OCI-LY3 (cell line): ENCODE measurements around the gene ATF4.

Experiments used
- H2AFZ ChIP-seq: fragments of 200-600, 300-600 bp; shearing (Covaris generic); 2 replicates; pipeline ENCODE4 v1.6.0; 2014; ENCODE audit warnings: antibody characterized with exemption, low read depth, low read length
- H3K27ac ChIP-seq: fragments of 200-600, 300-600 bp; sonication (generic); 2 replicates; pipeline ENCODE4 v1.5.1; 2014; ENCODE audit warnings: mild to moderate bottlenecking, low read length, moderate library complexity, mixed read lengths
- H3K27me3 ChIP-seq: fragments of 200-600, 300-600 bp; sonication (generic); 2 replicates; pipeline ENCODE4 v1.6.1; 2014; ENCODE audit warnings: low read depth, low read length, mixed read lengths
- H3K36me3 ChIP-seq: fragments of 200-600, 300-600 bp; sonication (generic); replicated peaks from 2 replicates; pipeline ENCODE3; 2014; ENCODE audit warnings: low read depth, low read length, mixed read lengths
- H3K4me1 ChIP-seq: fragments of 300-600, 200-600 bp; sonication (generic); 2 replicates; pipeline ENCODE4 v1.6.1; 2014; ENCODE audit warnings: low read length, mixed read lengths
- H3K4me2 ChIP-seq: fragments of 200-600, 300-600 bp; sonication (generic); 2 replicates; pipeline ENCODE4 v1.6.1; 2014; ENCODE audit warnings: low read length, mixed read lengths
- H3K4me3 ChIP-seq: fragments of 300-600, 200-600 bp; sonication (generic); 2 replicates; pipeline ENCODE4 v1.5.1; 2014; ENCODE audit warnings: antibody characterized with exemption, mild to moderate bottlenecking, low read length, moderate library complexity
- H3K79me2 ChIP-seq: fragments of 300-600, 200-600 bp; shearing (Covaris generic); 2 replicates; pipeline ENCODE4 v1.6.1; 2014; ENCODE audit warnings: mild to moderate bottlenecking, low read length, mixed read lengths
- H3K9ac ChIP-seq: fragments of 300-600, 200-600 bp; shearing (Covaris generic); 2 replicates; pipeline ENCODE4 v1.6.0; 2014; ENCODE audit warnings: mild to moderate bottlenecking, low read length, moderate library complexity
- H3K9me3 ChIP-seq: fragments of 200-600, 300-600 bp; shearing (Covaris generic); 2 replicates; pipeline ENCODE4 v1.6.1; 2014; ENCODE audit warnings: low read length, mixed read lengths; ENCODE audit not compliant: insufficient read depth
- H4K20me1 ChIP-seq: fragments of 200-600, 300-600 bp; sonication (generic); 2 replicates; pipeline ENCODE4 v1.6.1; 2016; ENCODE audit warnings: low read length, mixed read lengths; ENCODE audit not compliant: insufficient read depth
- CTCF ChIP-seq: fragments of 200-600, 300-600 bp; sonication (generic); IDR thresholded peaks from 2 replicates; pipeline ENCODE4 v1.5.1; 2014; ENCODE audit warnings: antibody characterized with exemption, low read length, low read depth
- EZH2phosphoT487 ChIP-seq: fragments of 200-600 bp; shearing (Covaris generic); IDR thresholded peaks from 2 replicates; pipeline ENCODE4 v1.6.1; 2018; ENCODE audit warnings: antibody characterized with exemption, mixed run types, low read depth

Gene ATF4

GRCh38 chr22:39497429-39497828, 22.9 kb upstream of the ATF4 start:
- Histone ChIP-seq H3K27ac (no peak overlapping the region), H3K27me3 (no peaks in the 10 kb centered on the region), H4K20me1 (peaks cover 5% of the 10 kb centered on the region; the same call in 1 of the 2 replicates), H3K4me2 (no peak overlapping the region), H3K36me3 (no peaks in the 10 kb centered on the region), H3K9ac (no peak overlapping the region), H3K79me2 (peaks cover 3% of the 10 kb centered on the region), H3K9me3 (no peaks in the 10 kb centered on the region), H2AFZ (no peak overlapping the region), H3K4me1 (peaks cover 17% of the 10 kb centered on the region), H3K4me3 (no peak overlapping the region)
- TF ChIP-seq CTCF (no peak), EZH2phosphoT487 (no peak)

DNA sequence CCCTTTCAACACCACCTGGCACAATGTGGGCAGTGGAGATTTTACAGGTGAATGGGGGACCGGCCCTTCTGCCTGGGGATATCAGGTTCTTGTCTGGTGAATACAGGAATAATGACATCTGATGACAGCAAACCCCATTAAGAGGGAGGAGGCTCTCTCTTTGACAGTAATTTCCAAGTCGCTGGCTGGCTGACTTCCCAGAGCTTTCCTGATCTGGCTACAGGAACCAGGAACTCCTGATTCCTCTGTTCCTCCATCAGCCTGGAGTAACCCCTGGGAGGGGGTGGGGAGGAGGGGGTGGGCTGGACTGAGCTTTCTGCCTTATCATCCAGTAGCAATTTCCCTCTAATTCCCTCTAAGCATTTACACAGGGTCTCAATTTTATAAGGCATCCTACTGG, 22.0 kb upstream of the ATF4 start:
- H3K4me2 ChIP-seq: no peak overlapping the region
- no peaks in the 10 kb centered on the region for H3K27me3 ChIP-seq
- TF ChIP-seq CTCF (no peak), EZH2phosphoT487 (no peak)
- H2AFZ ChIP-seq: no peak overlapping the region
- no peaks in the 10 kb centered on the region for H3K36me3 ChIP-seq
- H3K9me3 ChIP-seq: no peaks in the 10 kb centered on the region
- H3K4me1 ChIP-seq: peaks cover 20% of the 10 kb centered on the region
- no peak overlapping the region for H3K9ac ChIP-seq
- no peak overlapping the region for H3K4me3 ChIP-seq
- no peak overlapping the region for H3K27ac ChIP-seq
- no peaks in the 10 kb centered on the region for H4K20me1 ChIP-seq
- peaks cover 12% of the 10 kb centered on the region for H3K79me2 ChIP-seq

DNA sequence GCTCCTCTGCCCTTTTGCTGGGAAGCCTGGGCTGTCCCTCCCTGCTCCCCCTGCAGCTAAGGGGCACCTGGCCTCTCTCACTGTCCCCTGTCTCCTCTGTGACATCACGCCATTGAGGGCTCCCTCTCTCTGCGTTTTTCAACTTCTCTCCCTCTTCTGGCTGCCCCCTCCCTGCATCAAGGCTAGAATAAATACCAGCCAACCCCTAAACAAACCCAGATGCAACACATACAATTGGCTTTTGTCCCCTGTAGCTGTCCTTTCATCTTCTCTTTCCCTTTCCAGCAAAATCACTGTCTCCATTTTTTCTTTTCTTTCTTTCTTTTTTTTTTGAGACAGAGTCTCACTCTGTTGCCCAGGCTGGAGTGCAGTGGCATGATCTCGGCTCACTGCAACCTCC, 21.6 kb upstream of the ATF4 start:
- Histone ChIP-seq H3K27me3 (no peaks in the 10 kb centered on the region), H3K4me1 (peaks cover 24% of the 10 kb centered on the region), H3K27ac (no peak overlapping the region), H4K20me1 (no peaks in the 10 kb centered on the region), H3K4me3 (no peak overlapping the region), H3K79me2 (peaks cover 17% of the 10 kb centered on the region), H2AFZ (no peak overlapping the region), H3K36me3 (no peaks in the 10 kb centered on the region), H3K4me2 (no peak overlapping the region), H3K9ac (no peak overlapping the region), H3K9me3 (no peaks in the 10 kb centered on the region)
- no peak for TF ChIP-seq EZH2phosphoT487
- TF ChIP-seq CTCF: no peak

GRCh38 chr22:39500101-39500500, 20.3 kb upstream of the ATF4 start:
- TF ChIP-seq EZH2phosphoT487 (no peak), CTCF (no peak)
- Histone ChIP-seq H3K27ac (no peak overlapping the region), H3K4me3 (no peak overlapping the region), H3K79me2 (peaks cover 30% of the 10 kb centered on the region), H3K9me3 (no peaks in the 10 kb centered on the region), H4K20me1 (no peaks in the 10 kb centered on the region), H3K36me3 (peaks cover 10% of the 10 kb centered on the region), H3K27me3 (no peaks in the 10 kb centered on the region), H3K4me2 (no peak overlapping the region), H2AFZ (no peak overlapping the region), H3K4me1 (peaks cover 22% of the 10 kb centered on the region), H3K9ac (no peak overlapping the region)
